Sigmoid colon (tissue), 4 donors: ENCODE results near the gene ALG3.

Experiments
- CTCF ChIP-seq, 4 experiments: fragments of 450-650 bp in 3 of 4; fragments of 200-600 bp in 1 of 4; IDR thresholded peaks; one replicate each; pipeline ENCODE4 v1.5.1; 2016 to 2019; ENCODE audit warnings: antibody characterized with exemption in 4 of 4, mild to moderate bottlenecking in 3 of 4, moderate library complexity in 2 of 4
- EP300 ChIP-seq, 4 donors: sonication (generic); formaldehyde crosslinking; IDR thresholded peaks; one replicate each; pipeline ENCODE4 v1.6.1; 2017; ENCODE audit warnings: antibody characterized with exemption in 4 of 4
- POLR2A ChIP-seq, 2 donors: fragments of 450-650 bp; IDR thresholded peaks; one replicate each; pipeline ENCODE4 v1.6.1; 2016; ENCODE audit warnings: antibody characterized with exemption in 2 of 2, mild to moderate bottlenecking in 2 of 2, moderate library complexity in 2 of 2
- POLR2AphosphoS5 ChIP-seq, 4 donors: sonication (generic); formaldehyde crosslinking; IDR thresholded peaks; one replicate each; pipeline ENCODE4 v1.6.1; 2017; ENCODE audit warnings: antibody characterized with exemption in 4 of 4

- TF ChIP-seq CTCF (IDR thresholded peaks at IDR 0.05) (no peak), POLR2AphosphoS5 (IDR thresholded peaks at IDR 0.05) (no peak), POLR2A (IDR thresholded peaks at IDR 0.05) (no peak), EP300 (IDR thresholded peaks at IDR 0.05) (no peak)
These were observed 10.4 kb downstream of the ALG3 start for GRCh38 chr3:184238246-184238818.
